ENCODE measurements around the gene TAF4.
"Not testable (repeated sequence)": the region's sequence is repeated elsewhere in the genome, so short reads cannot be mapped to it uniquely, and the experiment has no call there.

Gene TAF4

GRCh38 chr20:62080249-62080990 lies 14.7 kb upstream of the TAF4 start:
- no peak for DNase-seq (ENCODE audit: low read depth in 2 of 2)

GRCh38 chr20:62079166-62079565 lies 13.5 kb upstream of the TAF4 start:
- no peak for DNase-seq (ENCODE audit: low read depth in 2 of 2)

GRCh38 chr20:62073323-62073722 lies 7.6 kb upstream of the TAF4 start:
- DNase-seq (ENCODE audit: low read depth in 2 of 2), result no peak

GRCh38 chr20:62071669-62072430 lies 6.2 kb upstream of the TAF4 start:
- DNase-seq (ENCODE audit: low read depth in 2 of 2), result not testable (repeated sequence)

- no peak for DNase-seq (ENCODE audit: low read depth in 2 of 2)
Measured at GRCh38 chr20:62069741-62070216, 4.1 kb upstream of the TAF4 start.

GRCh38 chr20:62068997-62069396 lies 3.3 kb upstream of the TAF4 start:
- DNase-seq (ENCODE audit: low read depth in 2 of 2), result no peak

- no peak for DNase-seq (ENCODE audit: low read depth in 2 of 2)
Measured at GRCh38 chr20:62067547-62068260, 2.0 kb upstream of the TAF4 start.

- no peak for DNase-seq (ENCODE audit: low read depth in 2 of 2)
Measured at GRCh38 chr20:62066983-62067433, 1.3 kb upstream of the TAF4 start.

GRCh38 chr20:62066339-62066982 lies 780 bp upstream of the TAF4 start:
- DNase-seq (ENCODE audit: low read depth in 2 of 2), result peak; percentile 7 to 13

GRCh38 chr20:62064770-62065673 lies 659 bp downstream of the TAF4 start:
- no peak for DNase-seq (ENCODE audit: low read depth in 2 of 2)

- no peak for DNase-seq (ENCODE audit: low read depth in 2 of 2)
Measured at GRCh38 chr20:62063981-62064769, 1.5 kb downstream of the TAF4 start.

GRCh38 chr20:62063315-62063980 lies 2.2 kb downstream of the TAF4 start:
- DNase-seq (ENCODE audit: low read depth in 2 of 2), result no peak

- no peak for DNase-seq (ENCODE audit: low read depth in 2 of 2)
Measured at GRCh38 chr20:62062661-62063314, 2.9 kb downstream of the TAF4 start.

GRCh38 chr20:62061851-62062423 lies 3.7 kb downstream of the TAF4 start:
- DNase-seq (ENCODE audit: low read depth in 2 of 2), result no peak

GRCh38 chr20:62060631-62061541 lies 4.8 kb downstream of the TAF4 start:
- no peak for DNase-seq (ENCODE audit: low read depth in 2 of 2)

GRCh38 chr20:62059920-62060630 lies 5.6 kb downstream of the TAF4 start:
- no peak for DNase-seq (ENCODE audit: low read depth in 2 of 2)

GRCh38 chr20:62059401-62059800 lies 6.3 kb downstream of the TAF4 start:
- DNase-seq (ENCODE audit: low read depth in 2 of 2), result no peak

Measured in stimulated activated CD8-positive, alpha-beta memory T cell treated with anti-CD3 and anti-CD28 coated beads, Interleukin-7, amount 100 ng/mL, for 1 hour (primary cell).